Erythroblast (primary cell): ENCODE data around the gene OTUB2.

ENCODE experiments used
- GATA1 ChIP-seq: IDR thresholded peaks from 2 replicates; pipeline ENCODE4 v1.6.1; 2011; ENCODE audit warnings: low read depth, mild to moderate bottlenecking, control low read depth, low read length, moderate library complexity
- POLR2A ChIP-seq: IDR thresholded peaks from 2 replicates; pipeline ENCODE4 v1.6.1; 2011; ENCODE audit warnings: mild to moderate bottlenecking, low read length

- no peak for TF ChIP-seq POLR2A
- TF ChIP-seq GATA1, result no peak
These were observed 36.3 kb downstream of the OTUB2 start for GRCh38 chr14:94062344-94062940.
